Karpas-422 (cell line): ENCODE results near the gene MRPL9. TPM values are rescaled to one million over a fixed set of nuclear protein-coding genes. Genes with fewer than 3 reads are reported as not detected.

Experiments
- DNase-seq: peaks from one replicate; pipeline ENCODE4 v3.0.0-alpha.2; 2015
- H2AFZ ChIP-seq: fragments of 200-600 bp; sonication (generic); 2 replicates; pipeline ENCODE4 v1.6.1; 2014; ENCODE audit warnings: antibody characterized with exemption, low read length, mixed read lengths
- H3K27ac ChIP-seq: fragments of 200-600 bp; sonication (generic); 2 replicates; pipeline ENCODE4 v1.5.1; 2014; ENCODE audit warnings: mild to moderate bottlenecking, low read length, moderate library complexity
- H3K27me3 ChIP-seq: fragments of 200-600 bp; sonication (generic); 2 replicates; pipeline ENCODE4 v1.6.1; 2014; ENCODE audit warnings: low read length, mixed read lengths
- H3K36me3 ChIP-seq: fragments of 200-600 bp; sonication (generic); 2 replicates; pipeline ENCODE4 v1.6.1; 2014; ENCODE audit warnings: low read length, mixed read lengths; ENCODE audit not compliant: insufficient read depth
- H3K4me1 ChIP-seq: fragments of 200-600 bp; sonication (generic); 2 replicates; pipeline ENCODE4 v1.6.1; 2014; ENCODE audit warnings: mild to moderate bottlenecking, low read length, mixed read lengths
- H3K4me2 ChIP-seq: fragments of 200-600 bp; sonication (generic); 2 replicates; pipeline ENCODE4 v1.6.1; 2014; ENCODE audit warnings: low read length, low read depth, mild to moderate bottlenecking; ENCODE audit not compliant: poor library complexity, severe bottlenecking
- H3K4me3 ChIP-seq: fragments of 200-600 bp; sonication (generic); 2 replicates; pipeline ENCODE4 v1.5.1; 2014; ENCODE audit warnings: mild to moderate bottlenecking, antibody characterized with exemption, low read length, mixed read lengths
- H3K79me2 ChIP-seq: fragments of 200-600 bp; sonication (generic); 2 replicates; pipeline ENCODE4 v1.6.1; 2014; ENCODE audit warnings: mild to moderate bottlenecking, low read length, mixed read lengths
- H3K9ac ChIP-seq: fragments of 200-600 bp; sonication (generic); 2 replicates; pipeline ENCODE4 v1.6.0; 2014; ENCODE audit warnings: low read length
- H3K9me2 ChIP-seq: fragments of 200-600 bp; sonication (generic), shearing (Covaris generic); replicated peaks from 2 replicates; pipeline ENCODE4 v1.6.0; 2014; ENCODE audit warnings: mild to moderate bottlenecking, low read length, moderate library complexity; ENCODE audit not compliant: insufficient read depth
- H3K9me3 ChIP-seq: fragments of 300-700, 200-600 bp; sonication (generic); 2 replicates; pipeline ENCODE4 v1.6.1; 2014; ENCODE audit warnings: low read length, mixed read lengths
- H4K20me1 ChIP-seq: fragments of 200-600 bp; sonication (generic); 2 replicates; pipeline ENCODE4 v1.6.1; 2014; ENCODE audit warnings: mild to moderate bottlenecking, antibody characterized with exemption, low read length, low read depth; ENCODE audit not compliant: insufficient read depth
- total RNA-seq: library from RNA; depleted of rRNA; stranded (reverse); fragments of >200 nt; shearing (Covaris generic); gene quantifications from 2 replicates; pipeline ENCODE4 v1.2.3, GENCODE V29; 2014; ENCODE audit warnings: low replicate concordance

MRPL9 gene
- total RNA-seq, 1 experiment from 2014 or later = 76.8 TPM

DNA sequence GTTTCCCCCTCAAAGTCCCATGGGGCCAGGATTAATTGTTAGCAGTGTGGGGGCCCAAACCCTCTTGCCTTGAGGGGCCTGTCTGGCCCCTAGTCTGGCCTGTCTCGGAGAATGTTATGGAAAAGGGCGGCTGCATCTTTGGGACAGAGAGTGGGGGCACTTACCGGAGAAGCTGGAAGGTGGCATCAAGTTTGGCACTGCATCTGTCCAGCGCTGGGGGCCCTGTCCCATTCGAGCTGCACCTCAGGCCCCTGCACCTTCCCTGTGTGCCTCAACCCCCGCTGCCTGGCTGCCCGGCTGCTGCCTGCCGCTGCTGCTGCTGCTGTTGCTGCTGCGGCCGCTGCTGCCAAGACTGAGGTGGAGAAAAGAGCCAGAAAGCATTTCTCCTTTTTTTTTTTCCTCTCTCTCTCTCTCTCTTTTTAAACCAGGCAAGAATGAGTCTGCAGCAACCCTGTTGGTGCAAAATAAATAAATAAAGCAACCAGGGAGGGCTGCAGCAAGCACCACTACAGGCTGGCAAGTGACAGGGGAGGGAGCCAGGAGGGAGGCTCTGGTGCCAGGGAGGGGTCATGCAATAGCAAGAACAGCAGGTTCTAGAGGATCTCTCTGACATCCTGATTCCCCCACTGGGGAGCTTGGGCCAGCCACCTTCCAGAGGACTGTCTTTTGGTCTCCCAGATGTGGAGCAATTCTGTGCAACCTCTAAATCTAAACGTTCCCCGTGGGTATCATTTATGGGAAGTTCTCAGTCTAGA lies 41.9 kb upstream of the MRPL9 start, which contains the start of gene LINGO4:
Gene LINGO4 (minus strand): TSS at position 354 of the 755 bp plus-strand sequence. CDS start 2,715 bp downstream, outside the sequence.
- no peaks in the 10 kb centered on the region for H3K9me3 ChIP-seq
- peaks cover 11% of the 10 kb centered on the region for H3K4me1 ChIP-seq
- no peak within 1 kb of the TSS for H3K4me3 ChIP-seq
- H3K36me3 ChIP-seq = no peaks in the 10 kb centered on the region
- H3K9me2 ChIP-seq = no peaks in the 10 kb centered on the region
- H3K79me2 ChIP-seq = no peaks in the 10 kb centered on the region
- no peak for DNase-seq
- no peak within 1 kb of the TSS for H3K4me2 ChIP-seq
- H4K20me1 ChIP-seq = no peaks in the 10 kb centered on the region
- H3K27me3 ChIP-seq = no peaks in the 10 kb centered on the region
- no peak within 1 kb of the TSS for H2AFZ ChIP-seq
- no peak within 1 kb of the TSS for H3K27ac ChIP-seq
- no peak within 1 kb of the TSS for H3K9ac ChIP-seq

DNA sequence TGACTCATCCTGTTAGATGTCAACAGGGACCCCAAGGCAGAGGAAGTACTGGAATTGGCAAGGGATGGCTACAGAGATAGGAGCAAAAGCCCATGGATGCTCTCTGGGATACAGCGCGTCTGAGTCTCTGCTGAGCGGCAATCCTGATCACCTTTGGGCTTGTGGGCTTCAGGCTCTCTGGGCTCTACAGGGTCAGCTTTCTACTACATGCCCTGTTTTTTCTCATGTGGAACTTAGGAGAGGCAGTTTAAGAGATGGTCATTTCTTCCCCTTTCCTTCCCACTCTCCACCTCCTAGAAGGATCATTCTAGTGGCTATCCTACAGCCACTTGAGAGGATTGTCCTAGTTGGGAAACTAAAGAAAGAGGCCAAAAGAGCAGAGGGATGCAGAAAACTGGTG lies 40.6 kb upstream of the MRPL9 start:
- Histone ChIP-seq H3K4me2 (no peak overlapping the region), H4K20me1 (no peaks in the 10 kb centered on the region), H3K27me3 (no peaks in the 10 kb centered on the region), H3K9me3 (no peaks in the 10 kb centered on the region), H3K9ac (no peak overlapping the region), H3K4me3 (no peak overlapping the region), H3K9me2 (no peaks in the 10 kb centered on the region), H3K36me3 (no peaks in the 10 kb centered on the region), H3K4me1 (peaks cover 11% of the 10 kb centered on the region), H3K79me2 (no peaks in the 10 kb centered on the region), H3K27ac (no peak overlapping the region), H2AFZ (no peak overlapping the region)
- no peak for DNase-seq

DNA sequence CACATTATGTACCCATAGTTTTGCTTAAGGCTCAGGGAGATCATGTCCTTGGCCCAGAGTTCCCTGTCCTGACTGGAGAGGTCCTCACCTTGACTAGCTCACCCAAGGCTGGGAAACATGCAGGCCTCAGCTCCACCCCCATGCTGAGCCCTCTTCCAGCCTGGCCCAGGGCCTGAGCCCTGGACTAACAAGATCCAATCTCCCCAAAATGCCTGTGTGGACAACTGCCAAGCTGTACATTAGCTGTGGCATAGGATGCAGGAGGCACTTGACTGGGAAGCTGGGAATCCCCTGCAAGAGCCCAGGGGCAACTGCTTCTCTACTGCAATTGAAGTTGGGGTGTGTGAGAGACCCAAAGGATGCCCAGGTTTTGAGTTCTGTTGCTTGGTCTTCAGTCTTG lies 39.9 kb upstream of the MRPL9 start:
- Histone ChIP-seq H3K36me3 (no peaks in the 10 kb centered on the region), H3K4me1 (peaks cover 11% of the 10 kb centered on the region), H3K79me2 (no peaks in the 10 kb centered on the region), H3K4me2 (no peak overlapping the region), H3K9me3 (no peaks in the 10 kb centered on the region), H4K20me1 (no peaks in the 10 kb centered on the region), H3K27me3 (no peaks in the 10 kb centered on the region), H3K27ac (no peak overlapping the region), H3K9me2 (no peaks in the 10 kb centered on the region), H3K4me3 (no peak overlapping the region), H3K9ac (no peak overlapping the region), H2AFZ (no peak overlapping the region)
- no peak for DNase-seq

DNA sequence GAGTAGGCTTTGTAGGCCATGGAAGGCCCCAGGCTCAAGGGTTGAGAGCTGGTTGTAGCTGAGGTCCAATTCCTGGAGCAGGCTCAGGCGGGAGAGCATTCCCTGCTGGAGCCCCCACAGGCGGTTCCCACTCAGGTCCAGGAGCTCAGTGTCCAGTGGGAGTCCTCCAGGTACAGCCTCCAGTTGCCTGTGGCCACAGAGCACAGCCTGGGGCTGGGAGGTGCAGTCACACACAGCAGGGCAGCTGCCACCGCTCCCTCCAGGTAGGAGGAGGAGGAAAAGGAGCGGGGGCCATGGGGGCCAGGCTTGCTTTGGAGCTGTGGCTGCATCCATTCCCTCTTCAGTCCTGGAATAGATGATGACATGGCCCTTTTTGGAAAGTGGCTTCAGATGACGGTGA lies 39.1 kb upstream of the MRPL9 start:
- H2AFZ ChIP-seq = no peak overlapping the region
- no peaks in the 10 kb centered on the region for H4K20me1 ChIP-seq
- H3K4me2 ChIP-seq = no peak overlapping the region
- H3K9me2 ChIP-seq = no peaks in the 10 kb centered on the region
- H3K9me3 ChIP-seq = no peaks in the 10 kb centered on the region
- no peaks in the 10 kb centered on the region for H3K79me2 ChIP-seq
- DNase-seq = no peak
- no peak overlapping the region for H3K27ac ChIP-seq
- H3K4me3 ChIP-seq = no peak overlapping the region
- H3K9ac ChIP-seq = no peak overlapping the region
- H3K27me3 ChIP-seq = no peaks in the 10 kb centered on the region
- H3K36me3 ChIP-seq = no peaks in the 10 kb centered on the region
- H3K4me1 ChIP-seq = peaks cover 11% of the 10 kb centered on the region

DNA sequence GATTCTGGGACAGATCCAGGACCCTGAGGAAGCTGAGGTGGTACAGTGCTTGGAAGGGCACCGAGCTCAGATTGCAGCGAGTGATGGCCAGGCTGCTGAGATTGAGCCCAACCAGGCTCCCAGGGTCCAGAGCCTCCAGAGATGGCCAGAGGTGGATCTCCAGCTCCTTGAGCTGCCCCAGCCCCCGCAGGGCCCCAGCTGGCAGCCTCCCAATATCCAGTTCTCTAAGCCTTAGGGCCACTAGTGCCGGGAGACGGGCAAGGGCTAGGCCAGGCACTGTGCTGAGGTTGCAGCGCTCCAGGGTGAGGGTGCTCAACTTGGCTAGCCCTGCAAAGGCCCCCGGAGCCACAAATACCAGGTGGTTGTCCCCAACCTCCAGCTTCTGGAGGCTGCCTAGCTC lies 38.5 kb upstream of the MRPL9 start:
- Histone ChIP-seq H3K4me3 (no peak overlapping the region), H3K27me3 (no peaks in the 10 kb centered on the region), H3K4me1 (peaks cover 11% of the 10 kb centered on the region), H3K9me2 (no peaks in the 10 kb centered on the region), H3K79me2 (no peaks in the 10 kb centered on the region), H3K9ac (no peak overlapping the region), H3K27ac (no peak overlapping the region), H2AFZ (no peak overlapping the region), H4K20me1 (no peaks in the 10 kb centered on the region), H3K4me2 (no peak overlapping the region), H3K36me3 (no peaks in the 10 kb centered on the region), H3K9me3 (no peaks in the 10 kb centered on the region)
- DNase-seq = no peak

DNA sequence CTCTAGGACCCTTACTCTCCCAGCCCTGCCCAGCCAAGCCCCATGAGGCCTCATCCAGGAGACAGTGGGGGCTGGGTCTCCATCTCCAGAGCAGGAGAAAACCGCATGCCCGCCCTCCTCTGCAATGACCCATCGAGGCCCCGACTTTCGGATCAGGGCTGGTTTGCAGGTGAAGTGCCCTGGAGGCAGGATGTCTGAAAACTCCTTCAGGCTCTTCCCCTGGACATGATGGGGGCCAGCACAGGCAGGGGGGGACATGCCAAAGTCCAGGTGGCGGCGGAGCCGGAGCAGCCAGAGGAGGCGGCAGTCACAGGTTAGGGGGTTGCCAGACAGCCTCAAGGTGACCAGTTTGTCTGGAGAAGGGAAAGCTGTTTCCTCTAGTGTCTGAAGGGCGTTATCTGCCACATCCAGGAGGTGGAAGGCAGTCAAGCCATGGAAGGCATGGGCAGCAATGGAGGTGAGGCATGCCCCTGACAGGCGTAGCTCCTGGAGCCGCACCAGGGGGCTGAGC lies 38.1 kb upstream of the MRPL9 start:
- Histone ChIP-seq H3K27ac (no peak overlapping the region), H3K79me2 (no peaks in the 10 kb centered on the region), H2AFZ (no peak overlapping the region), H3K4me1 (peaks cover 11% of the 10 kb centered on the region), H3K9ac (no peak overlapping the region), H4K20me1 (no peaks in the 10 kb centered on the region), H3K4me3 (no peak overlapping the region), H3K9me3 (no peaks in the 10 kb centered on the region), H3K9me2 (no peaks in the 10 kb centered on the region), H3K4me2 (no peak overlapping the region), H3K27me3 (no peaks in the 10 kb centered on the region), H3K36me3 (no peaks in the 10 kb centered on the region)
- no peak for DNase-seq

DNA sequence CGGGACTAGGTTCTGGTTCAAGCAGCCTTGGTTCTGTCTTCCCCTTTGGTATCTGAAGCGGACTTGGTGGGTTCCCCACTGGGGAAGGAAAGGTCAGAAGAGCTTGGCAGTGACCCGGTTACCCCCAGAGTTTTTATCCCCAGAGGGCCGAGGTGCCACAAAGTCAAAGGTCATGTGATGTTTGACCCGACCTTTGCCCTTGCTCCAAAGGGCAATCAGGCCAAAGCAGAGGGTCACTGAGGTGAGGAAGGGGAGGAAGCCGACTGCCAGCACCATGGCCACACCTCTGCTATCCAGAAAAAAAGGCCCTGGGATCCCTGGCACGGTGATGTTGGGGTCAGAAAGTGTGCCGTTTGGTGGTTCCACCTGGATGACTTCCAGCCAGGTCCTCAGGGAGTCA lies 37.5 kb upstream of the MRPL9 start:
- Histone ChIP-seq H3K4me3 (no peak overlapping the region), H3K27me3 (no peaks in the 10 kb centered on the region), H2AFZ (no peak overlapping the region), H3K36me3 (no peaks in the 10 kb centered on the region), H3K79me2 (no peaks in the 10 kb centered on the region), H3K9me3 (no peaks in the 10 kb centered on the region), H3K9ac (no peak overlapping the region), H3K9me2 (no peaks in the 10 kb centered on the region), H4K20me1 (no peaks in the 10 kb centered on the region), H3K4me1 (peaks cover 11% of the 10 kb centered on the region), H3K4me2 (no peak overlapping the region), H3K27ac (no peak overlapping the region)
- DNase-seq = no peak

DNA sequence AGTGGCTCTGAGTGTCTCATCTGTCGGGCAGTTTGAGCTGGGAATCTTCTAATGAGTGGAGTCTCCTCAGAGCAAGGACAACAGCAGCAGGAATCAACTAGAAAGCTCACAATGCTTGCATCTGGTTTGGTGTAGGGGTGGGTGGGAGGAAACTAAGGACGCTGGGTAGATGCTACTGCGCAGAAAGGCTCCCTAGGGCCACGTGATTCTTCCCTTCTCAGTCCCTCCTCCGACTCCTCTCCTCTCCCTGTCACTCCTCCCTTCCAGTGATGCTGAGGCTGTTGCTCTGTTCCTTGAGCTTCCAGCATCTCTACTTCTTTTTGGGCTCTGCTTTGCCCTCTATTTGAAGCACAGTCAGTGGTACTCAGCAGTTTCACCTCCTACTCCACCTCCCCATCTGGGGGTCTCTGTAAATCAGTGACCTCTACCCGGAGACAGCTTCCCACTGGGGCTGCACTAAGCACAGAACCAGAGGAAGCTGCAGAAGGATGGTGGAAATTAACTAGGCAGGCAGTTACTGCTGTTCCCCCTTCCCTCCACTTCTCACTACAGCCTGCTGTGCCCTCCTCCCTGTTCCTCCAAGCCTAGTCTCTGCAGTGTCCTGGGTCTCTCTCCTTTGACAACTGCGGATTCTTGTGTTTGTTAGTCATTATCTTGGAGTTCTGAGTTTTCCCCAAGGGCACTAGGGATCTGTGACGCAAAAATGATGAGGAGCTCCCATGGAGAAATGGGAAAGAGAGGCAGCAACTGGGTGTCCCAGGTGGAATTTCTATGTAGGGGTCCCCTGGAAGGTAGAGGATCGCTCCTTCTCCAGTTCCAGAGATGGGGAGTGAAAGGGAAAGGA lies 36.1 kb upstream of the MRPL9 start:
- H3K4me3 ChIP-seq = no peak overlapping the region
- H3K27ac ChIP-seq = no peak overlapping the region

More for the DNA sequence above, 36.1 kb upstream of the MRPL9 start:
- H3K4me2 ChIP-seq = no peak overlapping the region
- H2AFZ ChIP-seq = no peak overlapping the region
- no peaks in the 10 kb centered on the region for H3K36me3 ChIP-seq
- H3K27me3 ChIP-seq = no peaks in the 10 kb centered on the region
- H3K9me2 ChIP-seq = no peaks in the 10 kb centered on the region
- no peaks in the 10 kb centered on the region for H3K9me3 ChIP-seq
- no peak for DNase-seq
- peaks cover 3% of the 10 kb centered on the region for H3K4me1 ChIP-seq
- H3K9ac ChIP-seq = no peak overlapping the region
- H3K79me2 ChIP-seq = no peaks in the 10 kb centered on the region
- H4K20me1 ChIP-seq = no peaks in the 10 kb centered on the region
